PC-3 (cell line): Measurements from ENCODE around the gene PPP4R1. TPM values are rescaled to one million over a fixed set of nuclear protein-coding genes. Genes with fewer than 3 reads are reported as not detected.

Experiments
- ATAC-seq: fragments of 200-7000 bp; cut with Tn5 transposase; 2 replicates; pipeline ENCODE4 v1.9.1; 2020; ENCODE audit warnings: mild to moderate bottlenecking, moderate library complexity
- BruUV-seq: library from RNA; stranded (reverse); fragments of 400-500 nt; replicated peaks from 2 replicates; lab custom pipeline; 2021; lab: Mats Ljungman, UMichigan
- CTCF ChIA-PET: fragments of 300-600 bp; sonication (Branson Sonifier 250); formaldehyde crosslinking; loops from one replicate; lab custom pipeline; 2022; ENCODE audit warnings: antibody characterized with exemption; lab: Charles Lee
- POLR2A ChIA-PET: fragments of 300-600 bp; sonication (Branson Sonifier 250); formaldehyde crosslinking; loops from one replicate; lab custom pipeline; 2022; ENCODE audit warnings: antibody characterized with exemption; ENCODE audit not compliant: unreplicated experiment; lab: Charles Lee
- DNase-seq: peaks from one replicate; pipeline ENCODE4 v3.0.0-alpha.2; 2015
- H2AFZ ChIP-seq: fragments of 300-600 bp; sonication (generic); 2 replicates; pipeline ENCODE4 v1.6.0; 2016; ENCODE audit warnings: antibody characterized with exemption, low read length
- H3F3A ChIP-seq: fragments of 300-600 bp; sonication (generic); one replicate; pipeline ENCODE4 v1.6.0; 2017; ENCODE audit warnings: antibody characterized with exemption, low read length, control low read depth, mild to moderate bottlenecking; ENCODE audit not compliant: unreplicated experiment
- H3K27ac ChIP-seq: fragments of 300-600 bp; sonication (generic); 2 replicates; pipeline ENCODE4 v1.5.1; 2016; ENCODE audit warnings: mild to moderate bottlenecking, low read length
- H3K27me3 ChIP-seq: fragments of 300-600 bp; sonication (generic); 2 replicates; pipeline ENCODE4 v1.6.1; 2016; ENCODE audit warnings: low read length, mixed read lengths
- H3K36me3 ChIP-seq: fragments of 300-600 bp; sonication (generic); 2 replicates; pipeline ENCODE4 v1.6.1; 2016; ENCODE audit warnings: low read depth, mixed run types, low read length, mixed read lengths
- H3K4me1 ChIP-seq: fragments of 300-600 bp; sonication (generic); 2 replicates; pipeline ENCODE4 v1.5.1; 2016; ENCODE audit warnings: low read length; ENCODE audit not compliant: insufficient read depth
- H3K4me2 ChIP-seq: fragments of 300-600 bp; sonication (generic); 2 replicates; pipeline ENCODE4 v1.6.0; 2016; ENCODE audit warnings: low read length
- H3K4me3 ChIP-seq: fragments of 300-600 bp; sonication (generic); 2 replicates; pipeline ENCODE4 v1.5.1; 2016; ENCODE audit warnings: mild to moderate bottlenecking, low read length, mixed read lengths
- H3K79me2 ChIP-seq: fragments of 300-600 bp; sonication (generic); 2 replicates; pipeline ENCODE4 v1.6.1; 2017; ENCODE audit warnings: low read length, mixed read lengths
- H3K9ac ChIP-seq: fragments of 300-600 bp; sonication (generic); 2 replicates; pipeline ENCODE4 v1.6.0; 2016; ENCODE audit warnings: mild to moderate bottlenecking, low read length
- H3K9me2 ChIP-seq: fragments of 300-600 bp; sonication (generic); replicated peaks from 2 replicates; pipeline ENCODE4 v1.6.1; 2016; ENCODE audit warnings: mixed run types, low read length, mixed read lengths
- H3K9me3 ChIP-seq: fragments of 300-600 bp; sonication (generic); 2 replicates; pipeline ENCODE4 v1.6.1; 2016; ENCODE audit warnings: low read length, mixed read lengths
- H4K20me1 ChIP-seq: fragments of 300-600 bp; sonication (generic); 2 replicates; pipeline ENCODE4 v1.6.1; 2016; ENCODE audit warnings: low read length, mixed read lengths
- EZH2 ChIP-seq: fragments of 300-600 bp; sonication (generic); IDR thresholded peaks from one replicate; pipeline ENCODE4 v1.6.1; 2017; ENCODE audit warnings: antibody characterized with exemption, mild to moderate bottlenecking, low read length; ENCODE audit not compliant: unreplicated experiment
- EZH2phosphoT487 ChIP-seq: fragments of 300-600 bp; sonication (generic); IDR thresholded peaks from 2 replicates; pipeline ENCODE4 v1.6.1; 2018; ENCODE audit warnings: mild to moderate bottlenecking, antibody characterized with exemption, low read length, borderline replicate concordance
- intact Hi-C: fragments of 100-400 bp; cut with micrococcal nuclease; formaldehyde crosslinking; loops from 2 replicates; pipeline ENCODE4 v1.9.0; 2023
- total RNA-seq: library from RNA; depleted of rRNA; stranded (reverse); fragments of >200 nt; gene quantifications from 2 replicates; pipeline ENCODE4 v1.2.3, GENCODE V29; 2014
- TF ChIP-seq, protein P1 (sequence below): fragments of 300-600 bp; sonication (generic); conservative IDR thresholded peaks from 2 replicates; pipeline ENCODE4 v1.5.1; 2017; ENCODE audit warnings: antibody characterized with exemption, low read depth, mild to moderate bottlenecking, low read length

The PPP4R1 gene
- total RNA-seq, 1 experiment from 2014 or later, result 154 TPM

DNA sequence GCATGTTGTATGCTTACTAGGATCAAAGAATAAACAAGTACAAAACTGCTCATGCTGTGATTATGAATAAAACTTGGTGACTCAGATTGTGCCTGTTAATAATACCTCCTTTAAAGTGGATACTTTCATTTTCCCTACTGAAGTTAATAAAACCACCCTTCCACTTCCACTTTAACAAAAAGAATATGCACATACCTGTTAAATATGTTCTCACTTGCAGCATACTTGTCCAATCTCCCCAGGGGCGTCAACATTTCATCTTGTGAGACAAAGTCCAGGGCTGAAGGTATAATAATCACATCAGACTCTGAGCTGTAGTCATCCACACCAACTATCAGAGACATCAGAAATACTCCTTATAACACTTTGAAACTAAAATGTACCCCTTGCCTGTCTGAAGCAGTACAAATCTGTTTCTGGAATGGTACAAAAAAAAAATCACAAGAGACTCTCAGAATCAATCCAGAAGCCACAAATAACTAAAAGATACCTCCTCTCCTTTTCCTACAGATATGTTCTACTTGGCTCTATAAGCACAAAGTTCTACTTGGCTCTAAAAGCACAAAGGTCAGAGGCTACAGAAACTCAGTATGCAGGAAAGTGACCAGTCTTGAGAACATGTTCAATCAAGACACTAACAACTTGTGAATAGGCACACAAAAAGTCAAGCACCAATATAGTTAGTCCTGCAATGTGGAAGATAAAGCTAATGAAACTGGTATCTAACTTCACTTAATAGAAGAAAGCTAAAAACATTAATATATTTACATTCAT lies 19.3 kb downstream of the PPP4R1 start:
- ChIA-PET CTCF (no interaction called here), POLR2A (interaction anchor here (0.6 kb wide), 1 partner anchor 78 kb away, joined by 7 read pairs; no protein-coding TSS in a partner anchor)
- intact Hi-C loops, result no loop called here
- no peak overlapping the region for H3K9ac ChIP-seq
- no peaks in the 10 kb centered on the region for H3K9me2 ChIP-seq
- no peaks in the 10 kb centered on the region for H3K9me3 ChIP-seq
- H3K4me1 ChIP-seq, result peaks cover 23% of the 10 kb centered on the region
- no peak overlapping the region for H2AFZ ChIP-seq
- H3F3A ChIP-seq, result no peaks in the 10 kb centered on the region
- no peak for TF ChIP-seq EZH2phosphoT487
- H3K4me2 ChIP-seq, result peak overlapping the region; percentile 43
- H3K27me3 ChIP-seq, result no peaks in the 10 kb centered on the region
- peak overlapping the region; percentile 18 for H3K27ac ChIP-seq
- H3K4me3 ChIP-seq, result peak overlapping the region; percentile 7; the same call in 1 of the 2 replicates
- no TSS peak for BruUV-seq
- peaks cover 87% of the 10 kb centered on the region for H3K79me2 ChIP-seq
- peaks cover 46% of the 10 kb centered on the region for H3K36me3 ChIP-seq
- peaks cover 26% of the 10 kb centered on the region for H4K20me1 ChIP-seq
- DNase-seq, result peak; percentile 43
- ATAC-seq, result peak; percentile 73

DNA sequence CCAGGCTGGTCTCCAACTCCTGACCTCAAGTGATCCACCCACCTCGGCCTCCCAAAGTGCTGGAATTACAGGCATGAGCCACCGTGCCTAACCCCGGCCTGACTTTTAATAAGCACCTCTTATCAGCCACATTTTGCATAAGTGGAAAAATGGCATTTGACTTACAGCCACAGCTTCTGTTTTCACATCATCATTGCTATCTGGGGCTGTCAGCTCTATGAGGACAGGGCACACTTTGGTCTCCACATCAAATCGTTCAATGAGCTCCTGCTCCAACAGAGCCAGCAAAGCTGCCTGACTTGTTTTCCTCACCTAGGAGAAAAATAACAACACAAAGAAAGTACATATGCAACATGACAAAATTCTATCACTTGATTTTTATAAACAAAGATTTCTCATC lies 26.4 kb downstream of the PPP4R1 start:
- BruUV-seq, result no TSS peak
- peaks cover 49% of the 10 kb centered on the region for H3K79me2 ChIP-seq
- POLR2A ChIA-PET, result no interaction called here

DNA sequence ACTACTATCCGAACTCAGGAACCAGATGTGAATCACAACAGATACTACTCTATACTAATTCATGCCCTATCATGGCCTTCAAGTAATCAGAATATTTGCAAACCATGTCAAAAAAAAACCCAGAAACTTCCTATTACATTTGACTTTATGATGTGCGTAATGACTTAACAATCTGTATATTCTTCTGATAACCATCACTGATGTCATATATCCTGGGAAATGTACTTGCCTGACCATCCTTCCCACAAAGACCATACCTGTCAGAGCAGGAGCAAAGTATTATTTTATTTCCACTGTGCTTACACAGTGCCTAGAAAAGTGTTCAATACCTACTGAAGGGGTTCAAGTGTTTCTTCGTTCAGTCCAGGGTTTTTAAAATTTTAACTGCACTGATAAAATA lies 27.5 kb downstream of the PPP4R1 start:
- intact Hi-C loops, result no loop called here
- DNase-seq, result no peak
- H3K4me3 ChIP-seq, result no peak overlapping the region
- no peak overlapping the region for H3K9ac ChIP-seq
- H3K4me1 ChIP-seq, result no peaks in the 10 kb centered on the region
- TF ChIP-seq EZH2phosphoT487 (no peak), EZH2 (no peak)
- TF ChIP-seq, protein P1, sequence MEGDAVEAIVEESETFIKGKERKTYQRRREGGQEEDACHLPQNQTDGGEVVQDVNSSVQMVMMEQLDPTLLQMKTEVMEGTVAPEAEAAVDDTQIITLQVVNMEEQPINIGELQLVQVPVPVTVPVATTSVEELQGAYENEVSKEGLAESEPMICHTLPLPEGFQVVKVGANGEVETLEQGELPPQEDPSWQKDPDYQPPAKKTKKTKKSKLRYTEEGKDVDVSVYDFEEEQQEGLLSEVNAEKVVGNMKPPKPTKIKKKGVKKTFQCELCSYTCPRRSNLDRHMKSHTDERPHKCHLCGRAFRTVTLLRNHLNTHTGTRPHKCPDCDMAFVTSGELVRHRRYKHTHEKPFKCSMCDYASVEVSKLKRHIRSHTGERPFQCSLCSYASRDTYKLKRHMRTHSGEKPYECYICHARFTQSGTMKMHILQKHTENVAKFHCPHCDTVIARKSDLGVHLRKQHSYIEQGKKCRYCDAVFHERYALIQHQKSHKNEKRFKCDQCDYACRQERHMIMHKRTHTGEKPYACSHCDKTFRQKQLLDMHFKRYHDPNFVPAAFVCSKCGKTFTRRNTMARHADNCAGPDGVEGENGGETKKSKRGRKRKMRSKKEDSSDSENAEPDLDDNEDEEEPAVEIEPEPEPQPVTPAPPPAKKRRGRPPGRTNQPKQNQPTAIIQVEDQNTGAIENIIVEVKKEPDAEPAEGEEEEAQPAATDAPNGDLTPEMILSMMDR, result no peak
- no peak overlapping the region for H2AFZ ChIP-seq
- no peak overlapping the region for H3K4me2 ChIP-seq
- BruUV-seq, result no TSS peak
- H3K9me2 ChIP-seq, result no peaks in the 10 kb centered on the region
- 0 out of 2 replicates have a peak, but pooled peaks cover 6% of the 10 kb centered on the region for H4K20me1 ChIP-seq
- no peak for ATAC-seq
- CTCF ChIA-PET, result no interaction called here
- H3K36me3 ChIP-seq, result peaks cover 69% of the 10 kb centered on the region
- H3K9me3 ChIP-seq, result no peaks in the 10 kb centered on the region
- H3K79me2 ChIP-seq, result peaks cover 48% of the 10 kb centered on the region
- no peaks in the 10 kb centered on the region for H3K27me3 ChIP-seq
- POLR2A ChIA-PET, result no interaction called here
- H3K27ac ChIP-seq, result no peak overlapping the region
- peaks cover 7% of the 10 kb centered on the region for H3F3A ChIP-seq

More for the DNA sequence above, 26.4 kb downstream of the PPP4R1 start:
- CTCF ChIA-PET, result no interaction called here
- Histone ChIP-seq H3K9me2 (no peaks in the 10 kb centered on the region), H3K4me3 (no peak overlapping the region), H3K4me2 (no peak overlapping the region), H3K27ac (no peak overlapping the region), H4K20me1 (0 out of 2 replicates have a peak, but pooled peaks cover 6% of the 10 kb centered on the region), H2AFZ (no peak overlapping the region), H3K9ac (no peak overlapping the region), H3F3A (peaks cover 7% of the 10 kb centered on the region), H3K36me3 (peaks cover 71% of the 10 kb centered on the region), H3K27me3 (no peaks in the 10 kb centered on the region), H3K9me3 (no peaks in the 10 kb centered on the region), H3K4me1 (no peaks in the 10 kb centered on the region)
- TF ChIP-seq, protein P1, result no peak
- DNase-seq, result no peak
- ATAC-seq, result no peak
- intact Hi-C loops, result no loop called here
